Stimulated activated CD4-positive, alpha-beta T cell treated with anti-CD3 and anti-CD28 coated beads, Interleukin-12 subunit alpha, Interleukin-12 subunit beta, amount 100 ng/mL, for 4 hours (primary cell): ENCODE measurements around the gene STRADA.

Experiments
- DNase-seq: peaks from one replicate; pipeline ENCODE4 v3.0.0-alpha.2; 2020

The STRADA gene, protein sequence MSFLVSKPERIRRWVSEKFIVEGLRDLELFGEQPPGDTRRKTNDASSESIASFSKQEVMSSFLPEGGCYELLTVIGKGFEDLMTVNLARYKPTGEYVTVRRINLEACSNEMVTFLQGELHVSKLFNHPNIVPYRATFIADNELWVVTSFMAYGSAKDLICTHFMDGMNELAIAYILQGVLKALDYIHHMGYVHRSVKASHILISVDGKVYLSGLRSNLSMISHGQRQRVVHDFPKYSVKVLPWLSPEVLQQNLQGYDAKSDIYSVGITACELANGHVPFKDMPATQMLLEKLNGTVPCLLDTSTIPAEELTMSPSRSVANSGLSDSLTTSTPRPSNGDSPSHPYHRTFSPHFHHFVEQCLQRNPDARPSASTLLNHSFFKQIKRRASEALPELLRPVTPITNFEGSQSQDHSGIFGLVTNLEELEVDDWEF

DNA sequence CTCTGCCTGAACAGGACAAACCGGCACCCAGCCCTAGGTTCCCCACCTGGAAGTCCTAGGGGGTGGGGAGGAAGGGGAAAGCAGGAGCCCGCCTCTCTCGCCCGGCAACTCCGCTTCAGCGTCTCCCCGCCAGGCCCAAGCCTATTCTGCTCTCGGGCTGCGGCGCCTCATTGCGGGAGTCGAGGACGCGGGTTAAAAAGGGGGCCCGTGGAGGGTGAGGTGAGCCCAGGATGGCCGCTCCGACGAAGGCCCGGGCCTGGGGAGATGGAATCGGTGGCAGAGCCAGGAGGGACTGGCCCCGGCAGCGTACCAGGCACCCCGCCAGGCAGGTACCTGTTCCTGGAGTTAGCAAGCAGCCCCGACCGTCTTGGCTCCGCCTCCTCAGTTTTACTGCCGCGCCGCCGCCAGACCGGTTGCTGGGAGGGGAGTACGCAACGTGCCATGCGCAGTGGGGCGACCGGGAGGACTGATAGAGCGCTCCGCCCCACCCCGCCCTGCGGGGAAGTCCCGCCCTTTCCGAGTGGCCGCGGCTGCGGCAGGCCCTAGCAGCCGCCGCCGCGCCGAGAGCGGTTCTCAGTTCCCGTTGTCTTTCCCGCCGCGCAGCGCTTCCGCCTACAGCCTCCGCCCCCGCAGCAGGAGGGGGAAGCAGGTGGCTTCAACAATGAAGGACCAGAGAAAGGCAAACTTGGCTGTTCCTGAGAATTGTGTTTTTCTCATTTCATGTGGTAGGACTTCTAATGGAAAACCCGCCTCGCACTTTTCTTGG lies at the start of gene STRADA:
TSS of gene STRADA (minus strand) at position 392 of the 766 bp plus-strand sequence. CDS start 13,430 bp downstream, outside the sequence.
- DNase-seq, result peak; percentile 98

DNA sequence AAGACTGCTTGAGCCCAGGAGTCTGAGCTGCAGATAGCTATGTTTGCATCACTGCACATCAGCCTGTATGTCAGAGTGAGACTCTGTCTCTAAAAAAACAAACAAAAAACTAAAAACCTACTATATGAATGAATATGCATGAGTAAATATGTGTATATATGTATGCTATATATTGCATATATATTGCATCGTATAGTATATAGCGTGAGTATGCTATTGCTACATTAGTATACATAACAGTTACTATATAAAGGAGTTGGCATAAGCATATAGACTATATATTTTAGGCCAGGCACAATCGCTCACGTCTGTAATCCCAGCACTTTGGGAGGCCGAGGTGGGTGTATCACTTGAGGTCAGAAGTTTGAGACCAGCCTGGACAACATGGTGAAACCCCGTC lies 48.5 kb upstream of the STRADA start:
- DNase-seq, result no peak

DNA sequence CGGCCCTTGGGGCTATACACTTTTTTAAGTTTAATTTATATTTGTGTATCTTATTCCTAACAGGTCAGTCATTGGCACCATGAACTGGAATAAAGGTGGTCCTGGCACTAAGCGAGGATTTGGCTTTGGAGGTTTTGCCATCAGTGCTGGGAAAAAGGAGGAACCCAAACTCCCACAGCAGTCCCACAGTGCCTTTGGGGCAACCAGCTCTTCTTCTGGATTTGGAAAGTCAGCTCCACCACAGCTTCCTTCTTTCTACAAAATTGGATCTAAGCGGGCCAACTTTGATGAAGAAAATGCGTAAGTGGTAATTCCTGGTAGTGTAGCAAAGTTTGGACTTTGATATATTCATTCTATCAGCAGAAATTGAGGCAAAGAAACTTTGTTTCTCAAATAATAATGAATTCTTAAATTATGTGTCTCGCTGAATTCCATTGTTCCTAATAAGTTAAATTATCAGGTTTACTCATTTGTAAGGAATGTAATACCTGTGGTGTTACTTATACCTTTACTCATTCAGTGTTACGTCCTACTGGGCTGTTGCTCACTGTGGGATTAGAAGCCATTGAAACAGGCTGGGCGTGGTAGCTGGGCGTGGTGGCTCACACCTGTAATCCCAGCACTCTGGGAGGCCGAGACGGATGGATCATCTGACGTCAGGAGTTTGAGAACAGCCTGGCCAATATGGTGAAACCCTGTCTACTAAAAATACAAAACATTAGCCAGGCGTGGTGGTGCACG lies 45.5 kb upstream of the STRADA start:
- DNase-seq, result no peak

DNA sequence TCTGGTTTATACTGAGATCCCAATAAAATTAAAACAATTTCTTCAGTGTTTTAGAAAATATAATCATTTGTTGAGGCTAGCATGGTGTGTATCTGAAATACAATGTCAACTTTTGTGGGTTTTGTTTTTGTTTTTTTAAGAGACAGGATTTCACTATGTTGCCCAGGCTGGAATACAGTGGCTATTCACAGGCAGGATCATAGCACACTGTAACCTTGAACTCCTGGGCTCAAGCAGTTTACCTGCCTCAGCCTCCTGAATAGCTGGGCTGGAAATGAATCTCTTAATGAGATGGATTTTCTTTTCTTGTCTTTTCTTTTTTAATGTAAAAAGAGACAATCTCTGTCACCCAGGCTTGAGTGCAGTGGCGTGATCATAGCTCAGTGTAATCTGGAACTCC lies 44.5 kb upstream of the STRADA start:
- no peak for DNase-seq

DNA sequence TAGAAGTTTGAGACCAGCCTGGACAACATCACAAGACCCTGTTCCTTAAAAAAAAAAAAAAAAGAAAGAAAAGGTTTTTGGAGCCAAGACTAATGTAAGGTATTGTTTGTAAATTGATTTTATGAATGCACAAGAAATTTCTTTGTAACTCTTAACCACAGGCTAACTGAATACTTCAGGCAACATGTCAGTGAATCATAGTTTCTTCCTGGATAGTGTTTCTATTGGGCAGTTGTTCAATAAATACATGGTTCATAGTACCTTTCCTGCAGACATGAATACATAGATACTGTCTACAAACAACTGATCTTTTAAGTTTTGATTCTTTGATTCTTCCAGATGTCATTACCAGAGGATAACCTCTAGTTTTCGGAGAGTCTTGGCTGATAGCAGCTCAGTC lies 44.0 kb upstream of the STRADA start:
- no peak for DNase-seq

DNA sequence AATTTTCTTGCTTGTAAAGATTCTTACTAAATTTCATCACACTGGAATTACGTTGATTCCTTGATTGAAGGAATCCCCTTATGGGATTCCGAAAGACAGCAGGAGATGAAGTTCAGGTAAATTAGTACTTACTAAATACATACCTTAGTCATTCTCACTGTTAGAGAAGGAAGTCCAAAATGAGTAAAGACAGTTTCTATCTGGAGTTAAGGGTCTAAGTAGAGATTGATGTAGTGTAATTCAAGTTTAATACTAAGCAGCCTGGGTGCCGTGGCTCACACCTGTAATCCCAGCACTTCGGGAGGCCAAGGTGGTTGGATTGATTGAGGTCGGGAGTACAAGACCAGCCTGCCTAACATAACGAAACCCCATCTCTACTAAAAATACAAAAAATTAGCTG lies 41.9 kb upstream of the STRADA start:
- DNase-seq, result no peak

DNA sequence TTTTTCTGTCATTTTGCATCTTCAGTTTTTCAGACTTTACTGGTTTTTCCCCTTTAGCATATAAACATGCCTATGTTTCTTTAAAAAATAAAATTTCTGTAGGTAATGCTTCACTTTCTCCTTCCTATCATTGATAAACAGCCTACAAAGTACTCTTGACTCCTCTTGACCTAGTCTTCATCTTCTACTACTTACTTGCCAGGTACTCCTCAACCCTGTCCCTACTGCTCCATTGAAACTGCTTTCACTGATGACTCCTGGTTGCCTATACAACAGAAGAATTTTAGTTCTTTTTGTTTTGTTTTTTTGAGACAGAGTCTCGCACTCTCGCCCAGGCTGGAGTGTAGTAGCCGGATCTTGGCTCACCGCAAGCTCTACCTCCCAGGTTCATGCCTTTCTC lies 39.3 kb upstream of the STRADA start:
- no peak for DNase-seq

DNA sequence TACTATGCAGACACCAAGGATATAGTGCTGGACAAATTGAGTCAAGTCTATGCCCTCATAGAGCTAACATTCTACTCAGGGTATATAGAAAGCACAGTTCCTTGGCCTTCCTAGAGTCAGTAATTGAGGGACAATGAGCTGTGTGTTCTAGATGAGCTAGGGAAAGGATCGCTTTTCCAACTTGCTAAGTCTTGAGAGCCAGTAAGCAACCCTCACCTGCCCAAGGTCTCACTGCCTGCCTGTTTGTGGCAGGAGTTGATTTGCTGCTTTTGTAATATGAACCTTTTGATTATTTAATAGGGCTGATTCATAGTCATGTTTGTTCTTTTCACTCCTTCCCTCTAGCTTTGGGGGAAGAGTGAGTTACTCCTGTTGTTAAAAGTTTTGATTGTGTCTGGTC lies 38.9 kb upstream of the STRADA start:
- no peak for DNase-seq

DNA sequence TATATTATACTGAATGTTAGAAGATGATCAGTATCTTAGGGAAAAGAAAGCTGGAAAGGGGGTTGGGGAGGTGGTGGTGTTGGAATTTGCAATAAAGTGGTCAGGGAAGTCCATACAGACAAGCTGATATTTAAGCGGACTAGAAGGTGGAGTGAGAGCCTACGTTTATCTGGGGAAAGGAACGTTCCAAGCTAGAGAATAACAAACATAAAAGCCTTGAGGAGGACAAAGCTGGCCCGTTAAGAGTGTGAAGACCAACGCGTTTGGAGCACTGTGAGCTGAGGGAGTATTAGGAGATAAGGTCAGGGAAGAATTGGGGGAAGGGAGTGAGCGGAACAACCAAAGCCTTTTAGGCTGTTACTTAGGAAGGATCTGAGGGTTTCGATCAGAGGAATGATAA lies 33.8 kb upstream of the STRADA start:
- DNase-seq, result no peak

DNA sequence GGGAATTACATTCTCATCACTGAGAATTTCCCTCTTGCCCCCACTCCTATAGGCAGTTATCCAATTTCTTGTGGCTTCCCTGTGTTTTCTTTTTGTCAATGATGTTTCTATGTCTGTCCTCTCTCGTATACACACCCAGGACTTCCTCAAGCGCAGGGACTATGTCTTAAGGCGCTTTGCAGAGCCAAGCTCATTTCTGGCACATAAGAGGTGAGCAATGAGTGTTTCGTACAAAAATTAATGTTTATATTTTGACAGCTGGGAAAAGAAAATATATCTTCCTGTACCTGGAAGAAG lies 33.3 kb upstream of the STRADA start:
- DNase-seq, result no peak

DNA sequence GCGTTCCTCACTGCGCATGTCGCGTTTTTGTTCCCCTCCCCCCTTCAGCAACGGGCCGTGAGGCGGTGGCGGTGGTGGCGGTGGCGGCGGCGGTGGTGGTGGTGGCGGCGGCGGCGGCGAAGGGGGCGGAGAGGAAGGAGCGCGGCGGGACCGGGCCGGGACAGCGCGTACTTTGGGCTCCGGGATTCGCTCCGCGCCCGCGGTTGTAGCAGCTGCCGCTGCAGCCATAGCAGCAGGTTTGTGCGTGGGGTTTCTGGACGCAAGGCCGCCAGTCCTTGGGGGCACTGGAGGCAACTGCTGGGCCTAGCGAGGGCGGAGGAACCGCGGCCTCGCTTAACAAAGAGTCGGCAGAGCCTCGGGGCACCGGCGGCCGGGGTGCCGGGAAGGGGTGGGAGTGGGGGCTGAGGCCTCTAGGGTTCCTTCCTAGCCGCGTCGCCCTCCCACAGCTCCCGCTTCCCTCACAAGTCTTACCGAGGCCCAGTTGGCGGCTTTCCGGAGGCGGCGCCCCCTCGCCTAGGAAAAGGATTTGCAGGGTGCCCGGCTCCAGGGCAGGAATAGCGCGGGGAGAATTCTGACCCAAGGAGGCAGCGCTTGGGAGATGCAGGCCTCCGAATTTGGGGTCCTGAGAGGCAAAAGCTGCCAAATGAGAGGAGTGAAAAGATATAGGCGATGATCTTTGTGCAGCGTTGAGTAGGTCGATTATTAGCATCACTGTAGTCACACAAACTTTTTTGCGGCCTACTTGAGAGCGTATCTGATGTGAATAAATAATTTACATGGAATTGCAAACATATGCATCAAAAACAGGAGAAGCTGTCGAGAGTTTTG lies 32.8 kb upstream of the STRADA start, which contains the start of gene DDX42:
TSS of gene DDX42 (plus strand) at position 30 of the 828 bp plus-strand sequence. CDS start 12,880 bp downstream, outside the sequence.
- peak; percentile 88 for DNase-seq

DNA sequence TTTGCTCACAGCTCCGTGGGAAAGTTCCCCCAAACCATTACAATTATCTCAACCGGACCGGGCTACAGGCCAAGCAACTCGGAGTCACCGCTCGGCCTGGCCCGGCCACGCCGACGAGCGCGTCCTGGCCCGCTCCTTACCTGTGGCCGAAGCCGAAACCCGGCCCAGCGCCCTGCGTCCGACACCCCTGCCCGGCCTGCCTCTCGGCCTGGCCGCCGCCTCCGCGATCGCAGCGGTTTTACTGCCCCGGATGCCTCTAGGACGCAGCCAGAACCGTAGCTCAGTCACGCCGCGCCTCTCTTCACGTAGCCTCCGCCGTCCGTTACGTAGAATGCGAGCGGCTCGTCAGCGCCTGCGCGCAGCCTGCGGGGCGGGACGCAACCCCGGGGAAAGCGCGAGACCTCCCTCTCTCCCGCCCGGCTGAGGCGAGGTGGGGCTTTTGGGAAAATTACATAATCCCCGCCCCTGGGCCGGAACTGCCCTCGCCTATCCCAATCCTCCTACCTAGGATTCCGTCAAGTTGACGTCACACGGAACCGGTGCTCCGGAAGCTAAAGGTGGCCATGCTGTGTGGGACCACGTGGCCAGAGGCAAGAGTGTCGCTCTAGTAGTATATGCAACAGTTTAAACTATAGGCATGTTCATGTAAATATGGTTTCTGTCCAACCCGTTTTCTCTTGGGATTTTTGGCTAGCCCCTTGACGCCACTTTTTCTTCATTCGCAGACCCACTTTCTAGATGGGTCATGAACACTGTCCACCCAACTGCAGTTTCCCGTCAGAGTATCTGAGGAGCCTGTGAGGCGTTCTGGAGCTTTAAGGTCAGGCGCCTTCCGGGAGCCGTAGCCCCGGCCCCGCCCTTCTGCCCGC lies 31.9 kb upstream of the STRADA start, which contains the start of gene CCDC47:
TSS of gene CCDC47 (minus strand) at position 326 of the 869 bp plus-strand sequence. CDS start 7,422 bp downstream, outside the sequence.
- DNase-seq, result peak; percentile 95

DNA sequence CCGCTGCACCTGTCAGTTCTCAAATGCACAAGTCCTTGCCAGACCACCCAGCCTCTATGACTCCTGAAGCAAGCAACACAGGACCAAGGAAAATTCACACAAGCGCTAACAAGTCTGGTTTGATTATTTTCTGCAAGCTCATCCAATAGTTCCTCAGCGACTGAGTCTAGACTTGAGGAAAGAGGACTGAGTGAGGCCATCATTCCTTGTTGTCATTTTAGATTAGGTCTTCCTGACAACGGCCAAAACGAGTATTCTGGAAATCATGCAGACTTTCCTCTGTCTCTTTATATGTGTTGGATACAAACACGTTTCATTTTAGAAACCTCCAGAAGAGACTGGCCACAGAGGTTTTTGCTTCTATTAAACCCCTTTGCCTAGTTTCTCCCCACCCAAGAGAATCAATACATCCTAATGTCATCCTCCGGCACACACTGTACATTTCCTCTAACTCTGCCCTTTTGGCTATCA lies 31.2 kb upstream of the STRADA start:
- DNase-seq, result no peak

DNA sequence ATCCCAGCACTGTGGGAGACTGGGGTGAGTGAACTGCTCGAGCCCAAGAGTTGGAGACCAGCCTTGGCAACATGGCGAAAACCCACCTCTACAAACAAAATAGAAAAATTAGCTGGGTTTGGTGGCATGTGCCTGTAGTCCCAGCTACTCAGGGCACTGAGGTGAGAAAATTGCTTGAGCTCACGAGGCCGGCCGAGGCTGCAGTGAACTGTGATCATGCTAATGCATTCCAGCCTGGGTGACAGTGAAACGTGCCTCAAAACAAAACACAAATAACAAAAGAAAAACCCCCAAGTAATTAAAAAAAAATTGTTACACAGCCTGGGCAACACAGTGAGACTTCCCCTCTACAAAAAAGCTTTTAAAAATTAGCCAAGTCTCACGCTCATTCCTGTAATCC lies 26.8 kb upstream of the STRADA start:
- DNase-seq, result no peak

DNA sequence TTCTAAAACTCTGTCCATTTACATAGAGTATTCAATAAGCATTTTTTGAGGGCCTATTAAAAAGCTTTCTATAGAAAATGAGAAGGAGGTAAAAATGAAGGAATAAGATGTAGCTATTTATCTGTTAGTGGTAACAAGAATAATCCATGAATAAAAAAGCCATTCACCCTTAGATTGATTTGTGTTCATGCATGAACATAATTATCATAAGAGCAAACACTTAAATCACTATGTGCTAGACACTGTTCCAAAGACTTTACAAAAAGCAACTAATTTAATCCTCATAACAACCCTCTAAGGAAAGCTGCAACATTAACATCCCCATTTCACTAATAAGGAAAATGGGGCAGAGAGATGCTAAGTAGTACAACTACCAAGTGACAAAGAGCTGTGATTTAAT lies 25.2 kb upstream of the STRADA start:
- DNase-seq, result no peak

DNA sequence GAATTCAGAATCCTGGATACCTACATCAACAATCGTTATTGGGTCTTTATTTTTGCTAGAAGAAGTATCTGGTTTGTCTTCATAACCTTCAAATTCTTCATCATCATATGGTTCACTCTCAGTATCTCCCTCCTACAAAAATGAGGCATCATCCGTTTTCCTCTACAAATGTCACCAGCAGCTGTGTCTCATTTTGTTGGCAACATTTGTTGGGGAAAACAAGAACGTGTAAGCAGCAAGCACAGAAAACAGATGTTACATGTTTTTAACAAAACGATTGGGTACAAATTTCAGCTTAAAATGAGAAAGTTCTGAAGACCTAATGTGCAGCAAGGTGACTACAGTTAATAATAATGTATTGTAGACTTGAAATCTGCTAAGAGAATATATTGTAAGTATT lies 23.1 kb upstream of the STRADA start:
- DNase-seq, result no peak

DNA sequence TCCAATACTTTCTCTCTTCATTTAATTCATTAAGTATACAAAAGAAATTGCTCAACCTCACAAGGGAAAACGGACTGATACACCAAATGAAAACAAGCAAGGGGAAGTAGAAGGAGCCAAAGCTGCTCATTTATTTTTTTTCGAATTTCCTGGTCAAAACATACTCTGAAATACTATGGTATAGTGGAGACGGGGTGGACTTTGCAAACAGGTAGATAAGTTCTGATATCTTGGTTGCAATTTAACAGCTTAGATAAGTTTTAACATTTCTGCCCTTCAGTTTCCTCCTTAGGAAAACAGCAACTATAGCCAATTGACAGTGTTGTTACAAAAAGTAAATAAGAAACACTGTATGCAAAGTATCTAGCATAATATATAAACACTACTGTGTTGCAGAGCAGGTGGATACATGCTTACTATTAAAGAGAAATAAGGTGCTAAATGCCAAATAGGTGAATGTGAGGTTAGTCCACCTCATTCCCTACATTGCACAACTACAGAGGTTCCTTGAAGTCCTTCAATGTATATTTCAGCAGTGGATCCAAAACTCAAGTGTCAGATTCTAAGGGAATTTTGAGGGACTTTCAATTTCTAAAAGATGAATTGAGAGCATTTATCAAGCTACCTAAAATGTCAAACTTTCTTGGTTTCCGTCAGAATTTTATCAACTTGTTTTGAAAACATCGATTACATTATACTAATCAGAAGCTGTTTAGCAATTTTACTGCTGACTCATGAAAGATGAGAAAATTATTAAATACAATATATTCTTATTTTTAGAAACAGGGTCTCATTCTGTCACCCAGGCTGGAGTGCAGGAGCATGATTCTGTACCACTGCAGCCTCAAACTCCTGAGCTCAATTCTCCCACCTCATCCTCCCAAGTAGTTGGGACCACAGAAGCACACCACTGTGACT lies 20.8 kb upstream of the STRADA start:
- DNase-seq, result no peak

DNA sequence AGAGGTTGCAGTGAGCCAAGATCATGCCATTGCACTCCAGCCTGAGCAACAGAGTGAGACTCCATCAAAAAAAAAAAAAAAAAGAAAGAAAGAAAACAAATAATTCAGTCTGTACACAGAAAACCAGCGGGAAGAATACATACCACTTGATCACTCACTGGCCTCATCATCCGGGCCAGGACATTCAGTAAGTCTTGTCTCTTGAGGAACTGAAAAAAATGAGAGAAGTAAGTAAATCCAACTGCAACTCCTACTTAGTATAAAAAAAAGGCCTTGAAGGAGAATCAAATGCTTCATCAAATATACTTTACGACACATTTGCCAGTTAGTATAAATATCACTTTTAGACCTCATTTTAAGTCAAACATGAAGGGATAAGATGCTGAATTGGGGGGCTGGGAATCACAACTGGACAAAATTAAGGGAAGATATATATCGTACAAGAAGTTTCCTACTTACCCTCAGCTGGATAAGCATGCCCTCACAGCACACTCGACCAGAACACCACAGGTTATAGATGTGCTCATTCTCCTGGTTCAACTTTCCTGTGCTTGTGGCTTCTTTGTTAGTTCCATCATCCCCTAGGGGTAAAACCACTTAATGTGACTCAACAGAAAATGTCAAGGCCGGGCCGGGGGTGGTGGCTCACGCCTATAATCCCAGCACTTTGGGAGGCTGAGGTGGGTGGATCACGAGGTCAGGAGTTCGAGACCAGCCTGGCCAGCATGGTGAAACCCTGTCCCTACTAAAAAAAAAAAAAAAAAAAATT lies 19.4 kb upstream of the STRADA start:
- no peak for DNase-seq

DNA sequence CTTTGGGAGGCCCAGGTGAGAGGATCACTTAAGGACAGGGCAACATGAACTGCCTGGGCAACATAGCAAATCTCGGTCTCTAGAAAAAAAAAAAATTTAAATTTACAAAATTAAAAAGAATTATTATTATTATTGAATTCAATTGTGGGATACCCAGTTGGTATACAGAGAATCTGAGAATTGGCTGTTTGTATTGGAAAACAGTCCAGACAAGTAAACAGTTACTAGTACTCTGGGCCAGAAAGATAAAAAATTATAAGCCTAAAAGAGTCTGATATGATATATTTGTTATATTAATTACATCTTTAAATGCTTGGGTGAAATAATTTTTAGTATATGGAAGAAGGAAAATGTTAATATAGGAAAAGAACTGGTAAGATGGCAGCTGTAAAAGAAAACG lies 16.8 kb upstream of the STRADA start:
- no peak for DNase-seq
